Stimulated activated CD8-positive, alpha-beta memory T cell treated with anti-CD3 and anti-CD28 coated beads, Interleukin-15, amount 100 ng/mL, for 1 hour (primary cell): ENCODE measurements around the gene CD48.
"Not testable (repeated sequence)": the region's sequence is repeated elsewhere in the genome, so short reads cannot be mapped to it uniquely, and the experiment has no call there.

Experiments used
- DNase-seq: peaks from one replicate; pipeline ENCODE4 v3.0.0-alpha.2; 2020; ENCODE audit warnings: low read depth

Gene CD48

GRCh38 chr1:160712525-160713080 is 981 bp upstream of the CD48 start:
- DNase-seq: not testable (repeated sequence)

GRCh38 chr1:160711276-160711601 is 383 bp downstream of the CD48 start:
- DNase-seq: no peak

GRCh38 chr1:160710517-160711252 is 937 bp downstream of the CD48 start:
- no peak for DNase-seq

- DNase-seq: no peak
Observed at GRCh38 chr1:160709715-160710114, 1.9 kb downstream of the CD48 start.

- DNase-seq: no peak
Observed at GRCh38 chr1:160708801-160709200, 2.8 kb downstream of the CD48 start.

- DNase-seq: no peak
Observed at GRCh38 chr1:160708118-160708517, 3.5 kb downstream of the CD48 start.

- DNase-seq: no peak
Observed at GRCh38 chr1:160707236-160708064, 4.2 kb downstream of the CD48 start.

GRCh38 chr1:160706526-160707235 is 4.9 kb downstream of the CD48 start:
- DNase-seq: no peak

GRCh38 chr1:160705742-160706141 is 5.9 kb downstream of the CD48 start:
- no peak for DNase-seq

- not testable (repeated sequence) for DNase-seq
Observed at GRCh38 chr1:160705212-160705621, 6.4 kb downstream of the CD48 start.

GRCh38 chr1:160704250-160704649 is 7.4 kb downstream of the CD48 start:
- DNase-seq: no peak

- no peak for DNase-seq
Observed at GRCh38 chr1:160702100-160702499, 9.5 kb downstream of the CD48 start.

GRCh38 chr1:160692390-160692789 is 19.2 kb downstream of the CD48 start:
- DNase-seq: not testable (repeated sequence)

- no peak for DNase-seq
Observed at GRCh38 chr1:160685266-160685665, 26.4 kb downstream of the CD48 start.

GRCh38 chr1:160682983-160683865 is 28.4 kb downstream of the CD48 start:
- no peak for DNase-seq

GRCh38 chr1:160681891-160682140 is 29.8 kb downstream of the CD48 start:
- no peak for DNase-seq

GRCh38 chr1:160681066-160681890 is 30.3 kb downstream of the CD48 start:
- peak; percentile 81 for DNase-seq

GRCh38 chr1:160680399-160680798 is 31.2 kb downstream of the CD48 start:
- no peak for DNase-seq

- DNase-seq: no peak
Observed at GRCh38 chr1:160679893-160680292, 31.7 kb downstream of the CD48 start.

- DNase-seq: no peak
Observed at GRCh38 chr1:160676869-160677597, 34.6 kb downstream of the CD48 start.
